Activated CD4-positive, CD25-positive, alpha-beta regulatory T cell (primary cell): ENCODE results near the gene IRAK4.

Experiments used
- DNase-seq, 4 experiments: peaks; one replicate each; lab custom pipeline; 2025; lab: John Stamatoyannopoulos, UW

IRAK4 gene

DNA sequence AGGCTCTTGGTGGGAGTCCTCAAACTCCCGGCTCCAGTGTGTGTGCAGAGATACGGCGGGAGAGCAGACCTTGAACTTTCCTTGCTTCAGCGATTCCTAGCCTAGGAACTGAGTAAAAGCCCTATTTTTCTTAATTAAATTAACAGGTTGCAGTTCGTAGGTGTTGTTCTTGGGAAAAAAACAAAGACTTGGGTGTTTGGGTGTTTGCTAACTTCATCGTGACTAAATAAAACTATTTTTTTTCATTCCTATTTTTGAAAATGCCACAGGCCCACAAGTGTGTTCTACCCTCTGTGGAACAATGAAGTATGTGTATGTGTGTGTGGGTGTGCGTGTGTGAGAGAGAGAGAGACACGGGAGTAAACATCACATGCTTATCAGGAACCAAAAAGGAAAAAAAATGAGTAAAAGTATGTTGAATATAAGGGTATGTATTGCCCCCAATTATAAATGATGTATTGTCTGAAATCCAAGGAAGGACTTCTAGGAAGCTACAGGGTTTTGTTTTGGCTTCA, 77.8 kb downstream of the IRAK4 start:
- DNase-seq: no peak
